ENCODE data around the gene GPC6.
"Not testable (repeated sequence)": the region's sequence is repeated elsewhere in the genome, so short reads cannot be mapped to it uniquely, and the experiment has no call there.

The GPC6 gene

GRCh38 chr13:94280349-94280748 lies 1053.7 kb downstream of the GPC6 start:
- DNase-seq: no peak

GRCh38 chr13:94280845-94281244 lies 1054.2 kb downstream of the GPC6 start:
- no peak for DNase-seq

- DNase-seq: no peak
Observed at GRCh38 chr13:94286581-94286980, 1060.0 kb downstream of the GPC6 start.

GRCh38 chr13:94291631-94292322 lies 1065.2 kb downstream of the GPC6 start:
- DNase-seq: no peak

- no peak for DNase-seq
Observed at GRCh38 chr13:94292323-94292640, 1065.7 kb downstream of the GPC6 start.

- DNase-seq: no peak
Observed at GRCh38 chr13:94296471-94296870, 1069.9 kb downstream of the GPC6 start.

- no peak for DNase-seq
Observed at GRCh38 chr13:94298346-94298745, 1071.7 kb downstream of the GPC6 start.

- DNase-seq: no peak
Observed at GRCh38 chr13:94300401-94300800, 1073.8 kb downstream of the GPC6 start.

- DNase-seq: no peak
Observed at GRCh38 chr13:94301487-94301886, 1074.9 kb downstream of the GPC6 start.

- DNase-seq: not testable (repeated sequence)
Observed at GRCh38 chr13:94302847-94303565, 1076.4 kb downstream of the GPC6 start.

- no peak for DNase-seq
Observed at GRCh38 chr13:94303644-94304174, 1077.1 kb downstream of the GPC6 start.

GRCh38 chr13:94305033-94305432 lies 1078.4 kb downstream of the GPC6 start:
- DNase-seq: no peak

- no peak for DNase-seq
Observed at GRCh38 chr13:94305463-94305862, 1078.9 kb downstream of the GPC6 start.

- DNase-seq: no peak
Observed at GRCh38 chr13:94305934-94306333, 1079.3 kb downstream of the GPC6 start.

GRCh38 chr13:94308832-94309231 lies 1082.2 kb downstream of the GPC6 start:
- no peak for DNase-seq

GRCh38 chr13:94309576-94309975 lies 1083.0 kb downstream of the GPC6 start:
- DNase-seq: no peak

GRCh38 chr13:94309997-94310855 lies 1083.6 kb downstream of the GPC6 start:
- no peak for DNase-seq

- no peak for DNase-seq
Observed at GRCh38 chr13:94311893-94312292, 1085.3 kb downstream of the GPC6 start.

GRCh38 chr13:94312511-94313216 lies 1086.1 kb downstream of the GPC6 start:
- DNase-seq: no peak

GRCh38 chr13:94313321-94313910 lies 1086.8 kb downstream of the GPC6 start:
- no peak for DNase-seq

GRCh38 chr13:94313926-94314325 lies 1087.3 kb downstream of the GPC6 start:
- DNase-seq: no peak

- DNase-seq: no peak
Observed at GRCh38 chr13:94315188-94315587, 1088.6 kb downstream of the GPC6 start.

Data from effector CD8-positive, alpha-beta T cell (primary cell).